Hematopoietic multipotent progenitor cell treated with erythropoietin and hydrocortisone succinate and interleukin-3 and kit ligand, for 8 days (in vitro differentiated cells): ENCODE data around the gene PCDHA3.
"Not testable (repeated sequence)": the region's sequence is repeated elsewhere in the genome, so short reads cannot be mapped to it uniquely, and the experiment has no call there.

Experiments
- DNase-seq: peaks from one replicate; pipeline ENCODE4 v3.0.0-alpha.2; 2015

The PCDHA3 gene

GRCh38 chr5:140800816-140801493 lies at the start of gene PCDHA3:
TSS of gene PCDHA3 (plus strand) at chr5:140801057.
- DNase-seq: peak; percentile 9

- no peak for DNase-seq
Observed at GRCh38 chr5:140753561-140753960, 47.3 kb upstream of the PCDHA3 start.

GRCh38 chr5:140764177-140764973 lies 36.5 kb upstream of the PCDHA3 start:
- peak; percentile 6 for DNase-seq

GRCh38 chr5:140767444-140767843 lies 33.4 kb upstream of the PCDHA3 start:
- DNase-seq: no peak

GRCh38 chr5:140780512-140780911 lies 20.3 kb upstream of the PCDHA3 start:
- no peak for DNase-seq

- DNase-seq: peak; percentile 5
Observed at GRCh38 chr5:140785905-140786686, 14.8 kb upstream of the PCDHA3 start, which contains the start of gene PCDHA1. TSS of gene PCDHA1 (plus strand) at chr5:140786140.

GRCh38 chr5:140787422-140787821 lies 13.4 kb upstream of the PCDHA3 start:
- not testable (repeated sequence) for DNase-seq

- DNase-seq: not testable (repeated sequence)
Observed at GRCh38 chr5:140787849-140788504, 12.9 kb upstream of the PCDHA3 start.

GRCh38 chr5:140791089-140791488 lies 9.8 kb upstream of the PCDHA3 start:
- no peak for DNase-seq

GRCh38 chr5:140794595-140795258 lies 6.1 kb upstream of the PCDHA3 start, which contains the start of gene PCDHA2:
TSS of gene PCDHA2 (plus strand) at chr5:140794852.
- no peak for DNase-seq

GRCh38 chr5:140795259-140795641 lies 5.6 kb upstream of the PCDHA3 start:
- peak; percentile 3 for DNase-seq

- DNase-seq: not testable (repeated sequence)
Observed at GRCh38 chr5:140796072-140796717, 4.7 kb upstream of the PCDHA3 start.

- DNase-seq: no peak
Observed at GRCh38 chr5:140796718-140797095, 4.2 kb upstream of the PCDHA3 start.

- no peak for DNase-seq
Observed at GRCh38 chr5:140801494-140801841, 611 bp downstream of the PCDHA3 start.

GRCh38 chr5:140802381-140802780 lies 1.5 kb downstream of the PCDHA3 start:
- DNase-seq: not testable (repeated sequence)

GRCh38 chr5:140802781-140803271 lies 2.0 kb downstream of the PCDHA3 start:
- DNase-seq: no peak

GRCh38 chr5:140806834-140807775 lies 6.2 kb downstream of the PCDHA3 start, which contains the start of gene PCDHA4:
TSS of gene PCDHA4 (plus strand) at chr5:140807068.
- peak; percentile 22 for DNase-seq

- DNase-seq: not testable (repeated sequence)
Observed at GRCh38 chr5:140808241-140808888, 7.5 kb downstream of the PCDHA3 start.

GRCh38 chr5:140808889-140809291 lies 8.0 kb downstream of the PCDHA3 start:
- DNase-seq: no peak
